Upper lobe of right lung (tissue), 1 donor: ENCODE results near the gene CDC37. TPM values are rescaled to one million over a fixed set of nuclear protein-coding genes. Genes with fewer than 3 reads are reported as not detected.

ENCODE experiments used
- ATAC-seq: fragments of 200-7000 bp; cut with Tn5 transposase; one replicate; pipeline ENCODE4 v1.9.1; 2020; ENCODE audit warnings: mild to moderate bottlenecking, moderate library complexity
- DNase-seq: peaks from one replicate; pipeline ENCODE4 v3.0.0-alpha.2; 2020
- H3K27ac ChIP-seq: fragments of 200-600 bp; one replicate; pipeline ENCODE4 v1.8.0; 2022
- H3K27me3 ChIP-seq: fragments of 200-600 bp; one replicate; pipeline ENCODE4 v1.8.0; 2022; ENCODE audit warnings: mild to moderate bottlenecking
- H3K36me3 ChIP-seq: fragments of 200-600 bp; one replicate; pipeline ENCODE4 v1.8.0; 2022
- H3K4me1 ChIP-seq: fragments of 200-600 bp; one replicate; pipeline ENCODE4 v1.8.0; 2022
- H3K4me3 ChIP-seq: fragments of 200-600 bp; one replicate; pipeline ENCODE4 v1.8.0; 2022; ENCODE audit warnings: mild to moderate bottlenecking
- H3K9me3 ChIP-seq: fragments of 200-600 bp; one replicate; pipeline ENCODE4 v1.8.0; 2022
- intact Hi-C: fragments of 100-400 bp; cut with DNase I; formaldehyde crosslinking; loops from one replicate; pipeline ENCODE4 v1.11.0; 2022
- total RNA-seq: library from RNA; stranded (reverse); fragmentation: NEBNext Ultra II Directional; extraction: Animal tissue kit (Norgen Biotek cat#: 25700); gene quantifications from one replicate; pipeline ENCODE4 v1.2.1, GENCODE V29; 2021
- TF ChIP-seq, protein P1 (sequence below): fragments of 200-600 bp; IDR thresholded peaks from one replicate; pipeline ENCODE4 v1.8.0; 2022; ENCODE audit warnings: antibody characterized with exemption
- donor health status: DM: no; HTN: yes; CAD: no; lungs with severe emphysema.

The CDC37 gene
- total RNA-seq, 1 donor from 2014 or later = 154 TPM

DNA sequence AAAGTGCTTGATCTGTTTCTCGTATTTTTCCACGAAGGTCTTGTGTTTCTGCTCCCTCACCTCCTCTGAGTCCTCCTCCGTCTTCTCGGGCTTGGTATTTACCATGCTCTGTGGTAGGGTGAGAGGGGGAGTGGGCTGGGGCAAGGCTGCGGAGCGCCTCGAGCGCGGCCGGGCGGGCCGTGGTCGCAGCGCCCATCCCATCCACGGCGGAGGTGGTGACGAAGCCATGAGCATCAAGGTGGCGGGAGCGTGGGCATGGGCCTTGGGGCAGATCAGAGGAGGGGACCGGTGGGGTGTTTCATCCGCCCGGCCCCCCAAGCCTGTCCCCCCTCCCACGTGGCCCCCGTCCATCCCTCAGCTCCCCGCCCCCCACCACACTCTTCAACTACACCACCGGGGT is 7.9 kb downstream of the CDC37 start:
- intact Hi-C loops = no loop called here
- Histone ChIP-seq H3K4me1 (peaks cover 3% of the 10 kb centered on the region), H3K4me3 (no peak overlapping the region), H3K36me3 (peaks cover 66% of the 10 kb centered on the region), H3K27ac (no peak overlapping the region), H3K9me3 (no peaks in the 10 kb centered on the region), H3K27me3 (no peaks in the 10 kb centered on the region)
- DNase-seq (no peak), ATAC-seq (no peak)
- TF ChIP-seq, protein P1, sequence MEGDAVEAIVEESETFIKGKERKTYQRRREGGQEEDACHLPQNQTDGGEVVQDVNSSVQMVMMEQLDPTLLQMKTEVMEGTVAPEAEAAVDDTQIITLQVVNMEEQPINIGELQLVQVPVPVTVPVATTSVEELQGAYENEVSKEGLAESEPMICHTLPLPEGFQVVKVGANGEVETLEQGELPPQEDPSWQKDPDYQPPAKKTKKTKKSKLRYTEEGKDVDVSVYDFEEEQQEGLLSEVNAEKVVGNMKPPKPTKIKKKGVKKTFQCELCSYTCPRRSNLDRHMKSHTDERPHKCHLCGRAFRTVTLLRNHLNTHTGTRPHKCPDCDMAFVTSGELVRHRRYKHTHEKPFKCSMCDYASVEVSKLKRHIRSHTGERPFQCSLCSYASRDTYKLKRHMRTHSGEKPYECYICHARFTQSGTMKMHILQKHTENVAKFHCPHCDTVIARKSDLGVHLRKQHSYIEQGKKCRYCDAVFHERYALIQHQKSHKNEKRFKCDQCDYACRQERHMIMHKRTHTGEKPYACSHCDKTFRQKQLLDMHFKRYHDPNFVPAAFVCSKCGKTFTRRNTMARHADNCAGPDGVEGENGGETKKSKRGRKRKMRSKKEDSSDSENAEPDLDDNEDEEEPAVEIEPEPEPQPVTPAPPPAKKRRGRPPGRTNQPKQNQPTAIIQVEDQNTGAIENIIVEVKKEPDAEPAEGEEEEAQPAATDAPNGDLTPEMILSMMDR = no peak

- Histone ChIP-seq H3K9me3 (no peaks in the 10 kb centered on the region), H3K27me3 (no peaks in the 10 kb centered on the region), H3K27ac (no peak overlapping the region), H3K36me3 (peaks cover 66% of the 10 kb centered on the region), H3K4me3 (no peak overlapping the region), H3K4me1 (no peaks in the 10 kb centered on the region)
- DNase-seq (no peak), ATAC-seq (no peak)
- intact Hi-C loops = no loop called here
- TF ChIP-seq, protein P1 = no peak
Observed at GRCh38 chr19:10395003-10395402, 8.3 kb downstream of the CDC37 start.

DNA sequence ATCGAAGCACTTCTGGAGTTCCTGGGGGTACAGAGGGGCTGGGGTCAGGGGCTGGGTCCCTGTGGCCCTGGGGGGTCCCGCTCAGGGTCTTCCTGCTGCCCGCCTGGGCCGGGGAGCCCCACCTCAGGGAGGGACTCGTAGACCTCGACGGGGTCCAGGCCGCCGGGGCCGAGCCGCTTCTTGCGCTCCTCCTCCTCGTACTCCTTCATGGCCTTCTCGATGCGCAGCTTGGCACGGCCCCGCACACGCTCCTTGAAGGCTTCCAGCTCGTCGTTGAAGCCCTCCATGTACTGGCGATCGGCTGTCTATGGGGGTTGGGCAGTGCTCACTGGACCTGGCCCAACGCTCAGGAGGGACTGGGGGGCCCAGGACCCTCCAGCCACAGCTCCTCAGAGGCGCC is 10.2 kb downstream of the CDC37 start:
- no peaks in the 10 kb centered on the region for H3K9me3 ChIP-seq
- no peak overlapping the region for H3K4me3 ChIP-seq
- no peak for DNase-seq
- H3K4me1 ChIP-seq = no peaks in the 10 kb centered on the region
- ATAC-seq = no peak
- H3K36me3 ChIP-seq = peaks cover 56% of the 10 kb centered on the region
- H3K27me3 ChIP-seq = no peaks in the 10 kb centered on the region
- TF ChIP-seq, protein P1 = no peak
- intact Hi-C loops = no loop called here
- no peak overlapping the region for H3K27ac ChIP-seq

- peaks cover 51% of the 10 kb centered on the region for H3K36me3 ChIP-seq
- DNase-seq (no peak), ATAC-seq (no peak)
- H3K4me1 ChIP-seq = no peaks in the 10 kb centered on the region
- no peak overlapping the region for H3K27ac ChIP-seq
- TF ChIP-seq, protein P1 = no peak
- H3K27me3 ChIP-seq = no peaks in the 10 kb centered on the region
- intact Hi-C loops = no loop called here
- H3K4me3 ChIP-seq = no peak overlapping the region
- H3K9me3 ChIP-seq = no peaks in the 10 kb centered on the region
Observed at GRCh38 chr19:10392120-10392519, 11.2 kb downstream of the CDC37 start.

- Histone ChIP-seq H3K9me3 (no peaks in the 10 kb centered on the region), H3K27me3 (no peaks in the 10 kb centered on the region), H3K36me3 (peaks cover 49% of the 10 kb centered on the region), H3K4me3 (no peak overlapping the region), H3K27ac (no peak overlapping the region), H3K4me1 (no peaks in the 10 kb centered on the region)
- intact Hi-C loops = no loop called here
- ATAC-seq = peak; percentile 86
- TF ChIP-seq, protein P1 = peak; percentile 84
- DNase-seq = peak; percentile 77
Observed at GRCh38 chr19:10390652-10391286, 12.6 kb downstream of the CDC37 start.

DNA sequence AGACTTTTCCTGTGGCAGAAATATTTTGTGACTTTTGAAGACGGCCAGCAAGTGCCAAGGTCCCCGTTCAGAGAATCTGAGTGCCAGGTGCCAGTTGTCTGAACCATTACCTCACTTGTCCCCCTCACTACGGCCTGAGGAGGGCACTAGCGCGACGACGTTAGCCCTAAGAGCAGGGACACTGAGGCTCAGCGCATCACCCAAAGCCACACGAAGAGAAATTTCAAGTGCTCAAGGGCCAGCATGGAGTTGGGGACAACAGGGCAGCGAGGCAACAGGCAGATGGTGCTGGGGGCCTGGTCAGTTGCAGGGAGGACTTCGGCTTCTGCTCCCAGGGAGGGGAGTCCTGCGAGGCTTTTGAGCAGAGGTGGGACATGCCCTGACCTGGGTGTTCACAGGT is 13.5 kb downstream of the CDC37 start:
- no peak for ATAC-seq
- no peak overlapping the region for H3K4me3 ChIP-seq
- no peak for DNase-seq
- no peaks in the 10 kb centered on the region for H3K27me3 ChIP-seq
- no peak overlapping the region for H3K27ac ChIP-seq
- H3K9me3 ChIP-seq = no peaks in the 10 kb centered on the region
- H3K36me3 ChIP-seq = peaks cover 40% of the 10 kb centered on the region
- intact Hi-C loops = loop anchor here (2.0 kb wide), 1 partner anchor 121 kb away; no protein-coding TSS in a partner anchor
- TF ChIP-seq, protein P1 = no peak
- H3K4me1 ChIP-seq = no peaks in the 10 kb centered on the region
